H1 (cell line): ENCODE results near the gene PARD3. TPM values are rescaled to one million over a fixed set of nuclear protein-coding genes. Genes with fewer than 3 reads are reported as not detected.

ENCODE experiments used
- CTCF ChIA-PET: fragments of 300-600 bp; sonication (Branson Sonifier 250); formaldehyde crosslinking; loops from one replicate; lab custom pipeline; 2021; ENCODE audit not compliant: partially characterized antibody; lab: Charles Lee
- POLR2A ChIA-PET: fragments of 300-600 bp; sonication (Branson Sonifier 250); formaldehyde crosslinking; loops from one replicate; lab custom pipeline; 2021; ENCODE audit warnings: inconsistent platforms; ENCODE audit not compliant: partially characterized antibody; lab: Charles Lee
- DNase-seq, 2 experiments: peaks; one replicate each; pipeline versions ENCODE4 v3.0.0 to v3.0.0-alpha.2; 2010 to 2022; ENCODE audit warnings: low spot score in 2 of 2, low read depth in 1 of 2, mixed read lengths in 1 of 2
- FAIRE-seq: peaks from 2 replicates; lab custom pipeline; 2011; peaks lifted over from hg19 to GRCh38; lab: Jason Lieb, UNC
- H2AFZ ChIP-seq: 2 replicates; pipeline ENCODE4 v1.8.1; 2012; ENCODE audit warnings: low read length, inconsistent platforms
- H2AK5ac ChIP-seq: 2 replicates; pipeline ENCODE4 v1.6.1; 2013; ENCODE audit warnings: low read depth, low read length
- H2BK120ac ChIP-seq: replicated peaks from 2 replicates; pipeline ENCODE3; 2013; ENCODE audit warnings: low read depth, low read length, inconsistent platforms
- H2BK12ac ChIP-seq: 2 replicates; pipeline ENCODE4 v1.6.1; 2013; ENCODE audit warnings: low read depth, low read length
- H2BK15ac ChIP-seq: 2 replicates; pipeline ENCODE4 v1.6.1; 2013; ENCODE audit warnings: low read length
- H2BK20ac ChIP-seq: 2 replicates; pipeline ENCODE4 v1.6.1; 2013; ENCODE audit warnings: low read length
- H2BK5ac ChIP-seq: 2 replicates; pipeline ENCODE4 v1.6.1; 2013; ENCODE audit warnings: low read depth, low read length
- H3K14ac ChIP-seq: 2 replicates; pipeline ENCODE4 v1.6.1; 2013; ENCODE audit warnings: inconsistent platforms; ENCODE audit not compliant: insufficient read length
- H3K18ac ChIP-seq: 2 replicates; pipeline ENCODE4 v1.6.1; 2013; ENCODE audit warnings: low read length; ENCODE audit errors: extremely low read depth
- H3K23ac ChIP-seq: 2 replicates; pipeline ENCODE4 v1.6.1; 2013; ENCODE audit warnings: inconsistent platforms; ENCODE audit not compliant: insufficient read length
- H3K23me2 ChIP-seq: 2 replicates; pipeline ENCODE4 v1.6.1; 2013; ENCODE audit warnings: low read depth, low read length
- H3K27ac ChIP-seq: 2 replicates; pipeline ENCODE4 v1.6.1; 2011; ENCODE audit warnings: low read depth, low read length, inconsistent platforms
- H3K27me3 ChIP-seq, 4 experiments: replicated peaks in 1 of 4; 1 replicate in 1 of 4; 2 replicates in 3 of 4; pipeline versions ENCODE4 v1.6.1 to v1.8.1; 2011 to 2013; ENCODE audit warnings: low read length in 3 of 4, mild to moderate bottlenecking in 3 of 4, inconsistent platforms in 2 of 4, mixed read lengths in 2 of 4, moderate library complexity in 1 of 4; ENCODE audit not compliant: control insufficient read depth in 3 of 4, insufficient read depth in 3 of 4; ENCODE audit errors: extremely low read depth in 1 of 4
- H3K36me3 ChIP-seq, 4 experiments: 2 replicates each; pipeline versions ENCODE4 v1.6.1 to v1.8.1; 2011 to 2013; ENCODE audit warnings: mild to moderate bottlenecking in 4 of 4, low read length in 3 of 4, moderate library complexity in 2 of 4, control low read depth in 1 of 4, inconsistent platforms in 1 of 4; ENCODE audit not compliant: insufficient read depth in 4 of 4, control insufficient read depth in 2 of 4
- H3K4ac ChIP-seq: replicated peaks from 2 replicates; pipeline ENCODE3; 2013; ENCODE audit warnings: low read length, low read depth, mixed read lengths, inconsistent platforms; ENCODE audit not compliant: insufficient read length
- H3K4me1 ChIP-seq, 4 experiments: replicated peaks in 1 of 4; 1 replicate in 1 of 4; 2 replicates in 3 of 4; pipeline versions ENCODE4 v1.6.1 to v1.8.1; 2011 to 2013; ENCODE audit warnings: low read length in 3 of 4, inconsistent platforms in 2 of 4, mixed read lengths in 1 of 4; ENCODE audit not compliant: insufficient read depth in 4 of 4, control insufficient read depth in 3 of 4
- H3K4me2 ChIP-seq, 2 experiments: 2 replicates each; pipeline versions ENCODE4 v1.6.1 to v1.8.1; 2011 to 2013; ENCODE audit warnings: low read depth in 2 of 2, low read length in 2 of 2, control low read depth in 1 of 2, inconsistent platforms in 1 of 2, mild to moderate bottlenecking in 1 of 2; ENCODE audit not compliant: insufficient read depth in 1 of 2
- H3K4me3 ChIP-seq, 4 experiments: fragments of 200-600, 300-600 bp in 1 of 4; sonication (generic), shearing (Covaris generic), sonication (Bioruptor Twin) in 1 of 4; 2 replicates each; pipeline versions ENCODE4 v1.5.1 to v1.8.1; 2011 to 2016; ENCODE audit warnings: low read length in 4 of 4, low read depth in 3 of 4, control low read depth in 2 of 4, inconsistent platforms in 2 of 4, mild to moderate bottlenecking in 2 of 4, mixed read lengths in 1 of 4, moderate library complexity in 1 of 4; ENCODE audit not compliant: insufficient read depth in 2 of 4; ENCODE audit errors: extremely low read depth in 1 of 4
- H3K56ac ChIP-seq: replicated peaks from 2 replicates; pipeline ENCODE3; 2013; ENCODE audit warnings: low read depth, mild to moderate bottlenecking, mixed read lengths, low read length, inconsistent platforms; ENCODE audit not compliant: insufficient read length
- H3K79me1 ChIP-seq: 2 replicates; pipeline ENCODE4 v1.6.1; 2013; ENCODE audit warnings: low read depth, low read length, control low read depth
- H3K79me2 ChIP-seq, 2 experiments: 2 replicates each; pipeline versions ENCODE4 v1.6.1 to v1.8.1; 2012 to 2013; ENCODE audit warnings: low read length in 2 of 2, mild to moderate bottlenecking in 2 of 2, inconsistent platforms in 1 of 2; ENCODE audit not compliant: insufficient read depth in 2 of 2, control insufficient read depth in 1 of 2
- H3K9ac ChIP-seq, 4 experiments: replicated peaks in 1 of 4; 1 replicate in 1 of 4; 2 replicates in 3 of 4; pipeline versions ENCODE4 v1.6.1 to v1.8.1; 2011 to 2013; ENCODE audit warnings: low read depth in 3 of 4, low read length in 3 of 4, control low read depth in 2 of 4, mild to moderate bottlenecking in 2 of 4, moderate library complexity in 2 of 4, inconsistent platforms in 1 of 4; ENCODE audit errors: extremely low read depth in 1 of 4
- H3K9me3 ChIP-seq, 2 experiments: 2 replicates each; pipeline versions ENCODE4 v1.6.1 to v1.8.1; 2012 to 2013; ENCODE audit warnings: mild to moderate bottlenecking in 2 of 2, moderate library complexity in 2 of 2, control low read depth in 1 of 2, inconsistent platforms in 1 of 2, low read depth in 1 of 2, low read length in 1 of 2, mixed read lengths in 1 of 2; ENCODE audit not compliant: insufficient read depth in 2 of 2
- H4K20me1 ChIP-seq, 2 experiments: replicated peaks in 1 of 2; 2 replicates each; pipeline versions ENCODE3 to v1.8.1; 2011 to 2013; ENCODE audit warnings: inconsistent platforms in 2 of 2, low read length in 2 of 2, mild to moderate bottlenecking in 1 of 2; ENCODE audit not compliant: insufficient read depth in 2 of 2, control insufficient read depth in 1 of 2
- H4K5ac ChIP-seq: 2 replicates; pipeline ENCODE4 v1.6.1; 2013; ENCODE audit warnings: low read length, low read depth, mixed read lengths, inconsistent platforms; ENCODE audit not compliant: insufficient read length
- H4K8ac ChIP-seq: 2 replicates; pipeline ENCODE4 v1.8.0; 2013; ENCODE audit warnings: mild to moderate bottlenecking, moderate library complexity, low read length, inconsistent platforms; ENCODE audit not compliant: insufficient read depth; ENCODE audit errors: extremely low read depth
- H4K91ac ChIP-seq: replicated peaks from 2 replicates; pipeline ENCODE3; 2013; ENCODE audit warnings: low read length, mixed read lengths, inconsistent platforms; ENCODE audit not compliant: insufficient read length
- ASH2L ChIP-seq: fragments of 200-600, 300-600 bp; sonication (generic); IDR thresholded peaks from one replicate; pipeline ENCODE4 v1.7.1; 2017; ENCODE audit warnings: low read length
- CTBP2 ChIP-seq: IDR thresholded peaks from 2 replicates; pipeline ENCODE4 v1.7.0; 2011; ENCODE audit warnings: borderline replicate concordance, mild to moderate bottlenecking, moderate library complexity, mixed read lengths, low read length; ENCODE audit not compliant: insufficient read depth, insufficient read length
- RXRA ChIP-seq: IDR thresholded peaks from 2 replicates; pipeline ENCODE4 v1.6.1; 2011; ENCODE audit warnings: low read depth, mild to moderate bottlenecking, low read length, moderate library complexity; ENCODE audit not compliant: insufficient read depth
- SAP30 ChIP-seq: fragments of 300-600 bp; sonication (generic); IDR thresholded peaks from 2 replicates; pipeline ENCODE4 v1.7.1; 2012; ENCODE audit warnings: low read length, moderate library complexity, mild to moderate bottlenecking, inconsistent platforms; ENCODE audit not compliant: insufficient read depth, insufficient replicate concordance
- SP2 ChIP-seq: IDR thresholded peaks from 2 replicates; pipeline ENCODE4 v1.6.1; 2012; ENCODE audit warnings: mild to moderate bottlenecking, low read length, inconsistent platforms
- WGBS, 2 experiments: shearing (Covaris generic) in 1 of 2; methylation state at CpG; one replicate each; pipeline versions ENCODE4 v1.1.6 to v1.1.7; 2013 to 2015; ENCODE audit warnings: low lambda C conversion rate in 2 of 2, mixed read lengths in 2 of 2, inconsistent platforms in 1 of 2, low coverage in 1 of 2, missing lambda C conversion rate in 1 of 2; ENCODE audit not compliant: insufficient replicate concordance in 2 of 2, insufficient coverage in 1 of 2, insufficient read length in 1 of 2; ENCODE audit errors: extremely low coverage in 1 of 2, missing lambda C conversion rate in 1 of 2; 5-methylcytosine and 5-hydroxymethylcytosine counted together
- polyA plus RNA-seq, 7 experiments: library from polyadenylated mRNA; depleted of rRNA in 3 of 7; stranded (reverse) in 5 of 7; unstranded in 2 of 7; fragments of >200 nt in 5 of 7; fragments of 200-250 nt in 2 of 7; gene quantifications; 1 replicate in 5 of 7; 2 replicates in 1 of 7; 4 replicates in 1 of 7; pipeline versions ENCODE4 v1.2.1 to v1.2.3, GENCODE V29; 2011 to 2013; ENCODE audit warnings: missing spikeins in 2 of 7, mixed read lengths in 2 of 7
- total RNA-seq: library from RNA; stranded (reverse); fragmentation: NEBNext Ultra II Directional; extraction: Animal tissue kit (Norgen Biotek cat#: 25700); gene quantifications from 2 replicates; pipeline ENCODE4 v1.2.1, GENCODE V29; 2021

Gene PARD3
- total and polyA plus RNA-seq, 2 of the 8 experiments (the other 6 are each of a cell fraction or from before 2014, with no cell fraction given) = 19.7 to 49.1 TPM

DNA sequence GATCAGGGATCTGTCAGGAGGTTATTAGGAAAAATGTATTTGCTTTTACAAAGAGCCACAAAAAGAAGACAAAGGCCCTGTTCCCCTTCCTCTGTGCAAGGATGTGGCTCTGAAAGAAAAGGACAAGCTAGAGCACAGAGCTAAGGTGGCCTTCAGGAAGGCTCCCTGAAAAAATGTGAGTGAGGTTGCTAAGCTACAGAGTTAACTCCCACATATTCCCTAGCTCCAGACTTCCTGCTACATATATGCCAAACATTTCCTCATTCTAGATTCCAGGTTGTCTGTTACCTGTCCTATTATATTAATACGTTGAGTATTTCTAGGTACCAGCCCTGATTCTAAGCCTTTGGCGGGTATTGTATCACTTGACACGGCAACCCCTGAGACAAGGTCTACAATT lies 369.0 kb downstream of the PARD3 start:
- Histone ChIP-seq H2BK5ac (no peak overlapping the region), H2BK120ac (no peak overlapping the region), H4K8ac (no peak overlapping the region), H3K79me1 (no peaks in the 10 kb centered on the region), H3K23me2 (no peaks in the 10 kb centered on the region; the same call in 1 of the 2 replicates), H3K9ac (no peak overlapping the region), H3K23ac (no peak overlapping the region), H4K5ac (no peak overlapping the region), H2BK15ac (no peak overlapping the region), H3K36me3 (peaks cover 0 to 4% (median 0%) of the 10 kb centered on the region in 4 experiments; a peak in 1 of 8 replicates), H3K27ac (no peak overlapping the region), H3K18ac (no peak overlapping the region), H3K4ac (no peak overlapping the region), H3K9me3 (no peaks in the 10 kb centered on the region), H3K4me1 (no peaks in the 10 kb centered on the region), H2BK12ac (no peak overlapping the region), H2BK20ac (no peak overlapping the region), H3K4me3 (no peak overlapping the region), H4K20me1 (no peaks in the 10 kb centered on the region), H3K56ac (no peak overlapping the region), H2AK5ac (no peak overlapping the region), H4K91ac (no peak overlapping the region), H3K27me3 (no peaks in the 10 kb centered on the region), H3K79me2 (no peaks in the 10 kb centered on the region), H2AFZ (no peak overlapping the region), H3K4me2 (no peak overlapping the region), H3K14ac (no peak overlapping the region)
- TF ChIP-seq CTBP2 (no peak), SP2 (no peak), ASH2L (no peak), RXRA (no peak), SAP30 (no peak)
- CTCF ChIA-PET = interaction anchor here (1.0 to 1.2 kb wide), 2 partner anchors 64 to 76 kb away, joined by 3 read pairs; no protein-coding TSS in a partner anchor
- WGBS, 2 experiments = 93% methylated on average over 3 of the region's 3 CpGs; no CpG with 5 or more reads in 1 of the 2 experiments
- no peak for FAIRE-seq
- POLR2A ChIA-PET = interaction anchor here (0.6 kb wide), 1 partner anchor 48 kb away, joined by 3 read pairs; no protein-coding TSS in a partner anchor
- DNase-seq = no peak
